Measurements from ENCODE around the gene SLC22A14.

The SLC22A14 gene

DNA sequence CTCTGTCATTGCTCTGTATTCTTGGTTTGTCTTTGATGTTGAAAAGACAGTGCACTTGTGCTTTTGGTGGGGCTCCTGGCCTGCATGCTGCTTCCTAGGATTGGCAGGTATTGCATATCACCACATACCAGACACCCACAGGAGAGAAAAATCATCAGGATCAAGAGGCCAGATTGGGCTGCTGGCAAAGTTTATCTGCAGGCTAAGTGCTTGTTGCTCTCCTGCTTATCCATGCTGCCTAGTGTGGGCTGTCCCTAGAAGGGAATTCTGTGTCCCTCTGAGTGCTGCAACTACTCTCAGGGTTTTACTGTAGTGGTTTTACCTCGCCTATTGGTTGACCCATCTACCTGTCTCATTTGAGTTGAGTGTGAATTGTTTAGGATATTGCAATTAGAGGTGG is 17.3 kb upstream of the SLC22A14 start:
- H3K36me3 ChIP-seq (ENCODE audit: low read depth) = peaks cover 6% of the 10 kb centered on the region; the same call in 1 of the 2 replicates
- TF ChIP-seq, protein P1, sequence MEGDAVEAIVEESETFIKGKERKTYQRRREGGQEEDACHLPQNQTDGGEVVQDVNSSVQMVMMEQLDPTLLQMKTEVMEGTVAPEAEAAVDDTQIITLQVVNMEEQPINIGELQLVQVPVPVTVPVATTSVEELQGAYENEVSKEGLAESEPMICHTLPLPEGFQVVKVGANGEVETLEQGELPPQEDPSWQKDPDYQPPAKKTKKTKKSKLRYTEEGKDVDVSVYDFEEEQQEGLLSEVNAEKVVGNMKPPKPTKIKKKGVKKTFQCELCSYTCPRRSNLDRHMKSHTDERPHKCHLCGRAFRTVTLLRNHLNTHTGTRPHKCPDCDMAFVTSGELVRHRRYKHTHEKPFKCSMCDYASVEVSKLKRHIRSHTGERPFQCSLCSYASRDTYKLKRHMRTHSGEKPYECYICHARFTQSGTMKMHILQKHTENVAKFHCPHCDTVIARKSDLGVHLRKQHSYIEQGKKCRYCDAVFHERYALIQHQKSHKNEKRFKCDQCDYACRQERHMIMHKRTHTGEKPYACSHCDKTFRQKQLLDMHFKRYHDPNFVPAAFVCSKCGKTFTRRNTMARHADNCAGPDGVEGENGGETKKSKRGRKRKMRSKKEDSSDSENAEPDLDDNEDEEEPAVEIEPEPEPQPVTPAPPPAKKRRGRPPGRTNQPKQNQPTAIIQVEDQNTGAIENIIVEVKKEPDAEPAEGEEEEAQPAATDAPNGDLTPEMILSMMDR (IDR thresholded peaks at IDR 0.05; ENCODE audit: poor library complexity, severe bottlenecking) = no peak
- no peak overlapping the region for H3K27ac ChIP-seq (ENCODE audit: poor library complexity, severe bottlenecking)
- ATAC-seq (ENCODE audit: low read depth) = no peak
- H3K27me3 ChIP-seq (ENCODE audit: insufficient read depth, poor library complexity, severe bottlenecking) = no peaks in the 10 kb centered on the region
- DNase-seq (ENCODE audit: low spot score) = no peak
- H3K9me3 ChIP-seq (ENCODE audit: severe bottlenecking) = no peaks in the 10 kb centered on the region
- no peak overlapping the region for H3K4me3 ChIP-seq (ENCODE audit: severe bottlenecking)
- no peaks in the 10 kb centered on the region for H3K4me1 ChIP-seq (ENCODE audit: insufficient read depth, poor library complexity, severe bottlenecking)

DNA sequence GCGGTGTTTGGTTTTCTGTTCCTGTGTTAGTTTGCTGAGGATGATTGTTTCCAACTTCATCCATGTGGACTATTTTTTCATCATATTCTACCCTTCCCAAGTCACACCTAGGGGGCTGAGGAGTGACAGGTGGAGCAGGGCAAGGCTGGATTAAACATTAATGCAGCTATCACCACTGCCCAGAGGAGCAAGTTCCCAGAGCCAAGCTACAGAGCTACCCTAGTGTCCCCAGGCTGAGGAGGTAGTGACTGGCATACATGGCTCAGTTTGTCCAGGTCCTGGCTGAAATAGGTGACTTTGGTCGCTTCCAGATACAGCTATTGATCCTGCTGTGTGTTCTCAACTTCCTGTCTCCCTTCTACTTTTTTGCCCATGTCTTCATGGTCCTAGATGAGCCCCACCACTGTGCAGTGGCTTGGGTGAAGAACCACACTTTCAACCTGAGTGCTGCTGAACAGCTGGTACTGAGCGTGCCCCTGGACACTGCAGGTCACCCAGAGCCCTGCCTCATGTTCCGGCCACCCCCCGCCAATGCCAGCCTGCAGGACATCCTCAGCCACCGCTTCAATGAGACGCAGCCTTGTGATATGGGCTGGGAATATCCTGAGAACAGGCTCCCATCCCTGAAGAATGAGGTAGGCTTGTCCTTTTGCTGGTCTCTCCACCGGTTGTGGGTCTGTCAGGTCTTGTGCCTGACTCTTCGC is 16.3 kb upstream of the SLC22A14 start, which contains the start of gene SLC22A13:
Gene SLC22A13 (plus strand): TSS at position 209 of the 704 bp plus-strand sequence. CDS start 49 bp downstream, at position 258.
- Histone ChIP-seq H3K27ac (ENCODE audit: poor library complexity, severe bottlenecking) (no peak within 1 kb of the TSS), H3K4me1 (ENCODE audit: insufficient read depth, poor library complexity, severe bottlenecking) (no peaks in the 10 kb centered on the region), H3K36me3 (ENCODE audit: low read depth) (peaks cover under 1% of the 10 kb centered on the region; the same call in 1 of the 2 replicates), H3K27me3 (ENCODE audit: insufficient read depth, poor library complexity, severe bottlenecking) (no peaks in the 10 kb centered on the region), H3K9me3 (ENCODE audit: severe bottlenecking) (no peaks in the 10 kb centered on the region), H3K4me3 (ENCODE audit: severe bottlenecking) (no peak within 1 kb of the TSS)
- ATAC-seq (ENCODE audit: low read depth) = no peak
- TF ChIP-seq, protein P1 (IDR thresholded peaks at IDR 0.05; ENCODE audit: poor library complexity, severe bottlenecking) = no peak
- no peak for DNase-seq (ENCODE audit: low spot score)

DNA sequence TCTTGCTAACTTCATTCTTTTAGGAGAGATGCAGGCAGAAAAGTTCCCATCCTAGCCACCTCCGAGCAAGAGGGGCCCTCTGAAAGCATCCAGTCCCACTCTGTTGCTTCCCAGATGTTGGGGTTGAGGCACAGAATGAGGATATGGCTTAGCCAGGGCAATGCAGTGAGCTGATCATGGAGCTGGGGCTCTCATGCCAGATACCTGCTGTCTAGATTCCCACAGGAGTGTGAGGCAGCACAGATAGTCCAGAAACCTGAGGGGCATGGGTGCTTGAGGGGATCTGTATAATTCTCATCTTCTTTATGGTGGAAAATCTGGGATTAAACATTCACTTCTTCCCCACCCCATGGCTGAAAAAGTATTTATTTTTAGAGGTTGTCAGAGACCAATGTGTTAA is 15.3 kb upstream of the SLC22A14 start:
- Histone ChIP-seq H3K4me3 (ENCODE audit: severe bottlenecking) (no peak overlapping the region), H3K9me3 (ENCODE audit: severe bottlenecking) (no peaks in the 10 kb centered on the region), H3K27me3 (ENCODE audit: insufficient read depth, poor library complexity, severe bottlenecking) (no peaks in the 10 kb centered on the region), H3K4me1 (ENCODE audit: insufficient read depth, poor library complexity, severe bottlenecking) (no peaks in the 10 kb centered on the region), H3K27ac (ENCODE audit: poor library complexity, severe bottlenecking) (no peak overlapping the region), H3K36me3 (ENCODE audit: low read depth) (no peaks in the 10 kb centered on the region)
- no peak for ATAC-seq (ENCODE audit: low read depth)
- TF ChIP-seq, protein P1 (IDR thresholded peaks at IDR 0.05; ENCODE audit: poor library complexity, severe bottlenecking) = no peak
- no peak for DNase-seq (ENCODE audit: low spot score)

DNA sequence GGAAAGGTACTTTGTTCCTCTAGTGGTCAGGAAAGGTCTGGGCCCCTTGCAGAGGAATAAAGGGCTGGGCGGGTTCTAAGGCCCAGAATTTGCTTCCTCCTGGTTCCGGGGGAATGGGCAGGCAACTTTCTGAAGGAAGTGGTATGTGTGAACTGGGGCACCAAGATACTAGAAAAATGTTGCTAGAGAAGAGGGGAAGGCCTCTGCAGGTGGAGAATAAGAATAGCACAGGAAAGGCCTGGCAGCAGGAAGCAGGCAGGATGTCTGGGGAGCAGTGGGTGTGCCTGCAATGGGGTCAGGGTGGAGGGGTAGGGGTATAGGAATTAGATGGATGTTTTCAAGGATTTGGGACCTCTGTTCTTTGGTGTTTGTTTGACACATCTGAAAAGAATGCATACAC is 14.4 kb upstream of the SLC22A14 start:
- H3K9me3 ChIP-seq (ENCODE audit: severe bottlenecking) = no peaks in the 10 kb centered on the region
- DNase-seq (ENCODE audit: low spot score) (no peak), ATAC-seq (ENCODE audit: low read depth) (no peak)
- no peak overlapping the region for H3K27ac ChIP-seq (ENCODE audit: poor library complexity, severe bottlenecking)
- H3K36me3 ChIP-seq (ENCODE audit: low read depth) = no peaks in the 10 kb centered on the region
- no peak overlapping the region for H3K4me3 ChIP-seq (ENCODE audit: severe bottlenecking)
- no peaks in the 10 kb centered on the region for H3K27me3 ChIP-seq (ENCODE audit: insufficient read depth, poor library complexity, severe bottlenecking)
- H3K4me1 ChIP-seq (ENCODE audit: insufficient read depth, poor library complexity, severe bottlenecking) = no peaks in the 10 kb centered on the region
- TF ChIP-seq, protein P1 (IDR thresholded peaks at IDR 0.05; ENCODE audit: poor library complexity, severe bottlenecking) = no peak

DNA sequence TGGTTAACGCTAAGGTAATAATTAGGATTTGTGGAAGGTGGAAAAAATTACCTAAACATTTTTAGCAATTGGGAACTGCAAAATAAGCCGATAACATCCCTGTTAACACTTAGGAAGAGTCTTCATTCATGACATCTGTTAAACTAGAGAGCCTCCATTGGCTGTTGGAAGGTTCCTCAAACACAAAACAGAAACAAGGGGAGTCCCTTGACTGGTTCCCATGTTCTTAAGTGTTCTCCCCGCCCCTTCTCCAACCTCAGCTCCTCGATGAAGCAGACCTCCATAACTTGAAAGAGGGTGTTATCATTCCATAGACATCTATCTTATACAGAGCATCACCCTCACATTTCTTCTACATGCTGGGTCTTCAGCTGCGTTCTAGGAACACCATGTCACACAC is 14.0 kb upstream of the SLC22A14 start:
- Histone ChIP-seq H3K27ac (ENCODE audit: poor library complexity, severe bottlenecking) (no peak overlapping the region), H3K27me3 (ENCODE audit: insufficient read depth, poor library complexity, severe bottlenecking) (no peaks in the 10 kb centered on the region), H3K4me1 (ENCODE audit: insufficient read depth, poor library complexity, severe bottlenecking) (no peaks in the 10 kb centered on the region), H3K9me3 (ENCODE audit: severe bottlenecking) (no peaks in the 10 kb centered on the region), H3K4me3 (ENCODE audit: severe bottlenecking) (no peak overlapping the region), H3K36me3 (ENCODE audit: low read depth) (no peaks in the 10 kb centered on the region)
- TF ChIP-seq, protein P1 (IDR thresholded peaks at IDR 0.05; ENCODE audit: poor library complexity, severe bottlenecking) = no peak
- ATAC-seq (ENCODE audit: low read depth) (no peak), DNase-seq (ENCODE audit: low spot score) (no peak)
